Vagina (tissue), 2 donors: ENCODE data around the gene DMGDH. TPM values are rescaled to one million over a fixed set of nuclear protein-coding genes. Genes with fewer than 3 reads are reported as not detected.

Experiments used
- DNase-seq, 2 donors: peaks; one replicate each; pipeline ENCODE4 v3.0.0-alpha.2; 2017; ENCODE audit errors: extremely low spot score in 2 of 2
- H3K27ac ChIP-seq: fragments of 200-600 bp; sonication (generic); one replicate; pipeline ENCODE4 v1.5.1; 2019
- H3K27me3 ChIP-seq: fragments of 200-600 bp; sonication (generic); one replicate; pipeline ENCODE4 v1.5.1; 2019
- H3K36me3 ChIP-seq, 2 donors: fragments of 200-600 bp; sonication (generic); one replicate each; pipeline ENCODE4 v1.5.1; 2017 to 2019
- H3K4me1 ChIP-seq: fragments of 200-600 bp; sonication (generic); one replicate; pipeline ENCODE4 v1.5.1; 2019
- H3K4me3 ChIP-seq, 2 donors: fragments of 200-600 bp; sonication (generic); 1 replicate in 1 of 2; 2 replicates in 1 of 2; pipeline ENCODE4 v1.5.1; 2016 to 2019
- H3K9me3 ChIP-seq: fragments of 200-600 bp; sonication (generic); one replicate; pipeline ENCODE4 v1.5.1; 2019
- CTCF ChIP-seq, 3 experiments: fragments of 450-650 bp in 2 of 3; fragments of 200-600 bp in 1 of 3; sonication (generic) in 1 of 3; IDR thresholded peaks; one replicate each; pipeline ENCODE4 v1.5.1; 2017 to 2019; ENCODE audit warnings: antibody characterized with exemption in 3 of 3, mild to moderate bottlenecking in 2 of 3, moderate library complexity in 2 of 3
- POLR2A ChIP-seq, 2 donors: fragments of 450-650 bp; IDR thresholded peaks; one replicate each; pipeline ENCODE4 v1.6.1; 2017; ENCODE audit warnings: antibody characterized with exemption in 2 of 2, mild to moderate bottlenecking in 2 of 2, moderate library complexity in 2 of 2
- POLR2AphosphoS5 ChIP-seq, 2 donors: sonication (generic); formaldehyde crosslinking; IDR thresholded peaks; one replicate each; pipeline ENCODE4 v1.9.0; 2017; ENCODE audit warnings: antibody characterized with exemption in 2 of 2, mild to moderate bottlenecking in 2 of 2, low read depth in 1 of 2; ENCODE audit not compliant: insufficient read depth in 1 of 2
- intact Hi-C: fragments of 100-400 bp; cut with DNase I; formaldehyde crosslinking; loops from one replicate; pipeline ENCODE4 v1.15.1; 2023
- total RNA-seq: library from RNA; depleted of rRNA; stranded (reverse); fragments of >200 nt; gene quantifications from one replicate; pipeline ENCODE4 v1.2.3, GENCODE V29; 2016

DMGDH gene
- total RNA-seq, 1 donor from 2014 or later: 4.2 TPM

GRCh38 chr5:78968781-78969180 is 100.7 kb downstream of the DMGDH start:
- Histone ChIP-seq H3K9me3 (no peaks in the 10 kb centered on the region), H3K4me1 (peaks cover 18% of the 10 kb centered on the region), H3K27me3 (no peaks in the 10 kb centered on the region), H3K27ac (no peak overlapping the region), H3K4me3 (no peak overlapping the region), H3K36me3 (no peaks in the 10 kb centered on the region)
- no peak for TF ChIP-seq CTCF (IDR thresholded peaks at IDR 0.05)
- DNase-seq: no peak
- intact Hi-C loops: loop anchor here (10.0 kb wide), 1 partner anchor 504 kb away; no protein-coding TSS in a partner anchor

- H3K4me1 ChIP-seq: no peaks in the 10 kb centered on the region
- DNase-seq: no peak
- no peaks in the 10 kb centered on the region for H3K27me3 ChIP-seq
- no peak overlapping the region for H3K27ac ChIP-seq
- intact Hi-C loops: loop anchor here (10.0 kb wide), 1 partner anchor 500 kb away; no protein-coding TSS in a partner anchor
- peak in 2 of 3 experiments; percentile 32 to 54 for TF ChIP-seq CTCF (IDR thresholded peaks at IDR 0.05)
- TF ChIP-seq POLR2AphosphoS5 (IDR thresholded peaks at IDR 0.05; ENCODE audit: insufficient read depth in 1 of 2, low read depth in 1 of 2): no peak
- no peaks in the 10 kb centered on the region for H3K9me3 ChIP-seq
- no peaks in the 10 kb centered on the region for H3K36me3 ChIP-seq
- H3K4me3 ChIP-seq: no peak overlapping the region
These were observed 104.6 kb downstream of the DMGDH start for GRCh38 chr5:78964889-78965288.

- intact Hi-C loops: loop anchor here (10.0 kb wide), 1 partner anchor 497 kb away; no protein-coding TSS in a partner anchor
- no peak for DNase-seq
- Histone ChIP-seq H3K4me3 (no peak overlapping the region), H3K9me3 (no peaks in the 10 kb centered on the region), H3K27ac (no peak overlapping the region), H3K27me3 (no peaks in the 10 kb centered on the region), H3K36me3 (no peaks in the 10 kb centered on the region), H3K4me1 (no peaks in the 10 kb centered on the region)
- no peak for TF ChIP-seq POLR2A (IDR thresholded peaks at IDR 0.05)
These were observed 107.7 kb downstream of the DMGDH start for GRCh38 chr5:78961743-78962142.

GRCh38 chr5:78959767-78960166 is 109.7 kb downstream of the DMGDH start:
- TF ChIP-seq CTCF (IDR thresholded peaks at IDR 0.05): no peak
- TF ChIP-seq POLR2A (IDR thresholded peaks at IDR 0.05): no peak
- no peak for TF ChIP-seq POLR2AphosphoS5 (IDR thresholded peaks at IDR 0.05; ENCODE audit: insufficient read depth in 1 of 2, low read depth in 1 of 2)
- Histone ChIP-seq H3K4me1 (no peaks in the 10 kb centered on the region), H3K9me3 (no peaks in the 10 kb centered on the region), H3K36me3 (no peaks in the 10 kb centered on the region), H3K4me3 (no peak overlapping the region), H3K27ac (no peak overlapping the region), H3K27me3 (no peaks in the 10 kb centered on the region)
- DNase-seq: no peak
- intact Hi-C loops: loop anchor here (10.0 kb wide), 1 partner anchor 495 kb away; no protein-coding TSS in a partner anchor

- Histone ChIP-seq H3K9me3 (no peaks in the 10 kb centered on the region), H3K36me3 (no peaks in the 10 kb centered on the region), H3K27me3 (no peaks in the 10 kb centered on the region), H3K4me3 (no peak overlapping the region), H3K27ac (no peak overlapping the region), H3K4me1 (no peaks in the 10 kb centered on the region)
- intact Hi-C loops: no loop called here
- DNase-seq: no peak
- no peak for TF ChIP-seq POLR2A (IDR thresholded peaks at IDR 0.05)
- no peak for TF ChIP-seq CTCF (IDR thresholded peaks at IDR 0.05)
- TF ChIP-seq POLR2AphosphoS5 (IDR thresholded peaks at IDR 0.05; ENCODE audit: insufficient read depth in 1 of 2, low read depth in 1 of 2): no peak
These were observed 110.6 kb downstream of the DMGDH start for GRCh38 chr5:78958672-78959445.
